HG02885 (cell line): Measurements from ENCODE around the gene DGKZ.

ENCODE experiments used
- ATAC-seq: cut with Tn5 transposase; IDR thresholded peaks from one replicate; pipeline ENCODE4 v1.9.1; 2021; ENCODE audit warnings: mild to moderate bottlenecking; ENCODE audit not compliant: unreplicated experiment, poor library complexity

Gene DGKZ

GRCh38 chr11:46342239-46342638, 5.0 kb upstream of the DGKZ start:
- ATAC-seq, result no peak

- ATAC-seq, result no peak
Observed at GRCh38 chr11:46343520-46343919, 3.7 kb upstream of the DGKZ start.

GRCh38 chr11:46345131-46345597, 2.1 kb upstream of the DGKZ start:
- ATAC-seq, result no peak

DNA sequence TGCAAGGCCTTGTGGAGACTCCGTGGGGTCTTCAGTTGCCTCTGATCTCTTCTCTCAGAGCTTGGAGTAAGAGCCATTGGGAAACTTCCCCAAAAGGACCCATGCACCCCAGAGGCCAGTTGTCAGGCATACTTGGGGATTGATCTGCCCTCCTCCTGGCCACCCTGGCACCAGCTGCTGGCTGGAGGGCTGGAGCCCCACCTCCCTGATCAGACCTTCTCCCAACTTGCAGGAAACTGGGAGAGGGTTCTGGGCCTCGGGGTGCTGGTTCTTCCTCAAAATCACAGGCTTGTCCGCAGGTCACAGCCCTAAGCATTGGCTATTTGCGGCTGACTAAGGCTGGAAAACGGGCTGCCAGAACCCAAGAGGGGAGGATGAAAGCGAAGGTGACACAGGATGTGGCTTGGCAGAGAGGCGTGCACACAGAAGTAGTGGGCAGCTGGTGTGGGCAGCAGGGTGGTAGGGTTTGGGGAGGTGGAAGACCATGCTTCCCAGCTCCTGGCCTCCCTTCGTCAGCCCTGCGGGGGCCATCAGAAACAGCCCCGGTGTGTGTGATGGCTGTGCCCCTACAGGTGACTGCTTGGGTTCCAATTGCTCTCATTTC, 1.3 kb upstream of the DGKZ start:
- ATAC-seq, result no peak

- ATAC-seq, result no peak
Observed at GRCh38 chr11:46347637-46348311, 511 bp downstream of the DGKZ start.

GRCh38 chr11:46348566-46349401, 1.5 kb downstream of the DGKZ start:
- ATAC-seq, result no peak

- ATAC-seq, result no peak
Observed at GRCh38 chr11:46350695-46351094, 3.4 kb downstream of the DGKZ start.

- ATAC-seq, result no peak
Observed at GRCh38 chr11:46351148-46351547, 3.9 kb downstream of the DGKZ start.

- ATAC-seq, result no peak
Observed at GRCh38 chr11:46351606-46352005, 4.3 kb downstream of the DGKZ start.

DNA sequence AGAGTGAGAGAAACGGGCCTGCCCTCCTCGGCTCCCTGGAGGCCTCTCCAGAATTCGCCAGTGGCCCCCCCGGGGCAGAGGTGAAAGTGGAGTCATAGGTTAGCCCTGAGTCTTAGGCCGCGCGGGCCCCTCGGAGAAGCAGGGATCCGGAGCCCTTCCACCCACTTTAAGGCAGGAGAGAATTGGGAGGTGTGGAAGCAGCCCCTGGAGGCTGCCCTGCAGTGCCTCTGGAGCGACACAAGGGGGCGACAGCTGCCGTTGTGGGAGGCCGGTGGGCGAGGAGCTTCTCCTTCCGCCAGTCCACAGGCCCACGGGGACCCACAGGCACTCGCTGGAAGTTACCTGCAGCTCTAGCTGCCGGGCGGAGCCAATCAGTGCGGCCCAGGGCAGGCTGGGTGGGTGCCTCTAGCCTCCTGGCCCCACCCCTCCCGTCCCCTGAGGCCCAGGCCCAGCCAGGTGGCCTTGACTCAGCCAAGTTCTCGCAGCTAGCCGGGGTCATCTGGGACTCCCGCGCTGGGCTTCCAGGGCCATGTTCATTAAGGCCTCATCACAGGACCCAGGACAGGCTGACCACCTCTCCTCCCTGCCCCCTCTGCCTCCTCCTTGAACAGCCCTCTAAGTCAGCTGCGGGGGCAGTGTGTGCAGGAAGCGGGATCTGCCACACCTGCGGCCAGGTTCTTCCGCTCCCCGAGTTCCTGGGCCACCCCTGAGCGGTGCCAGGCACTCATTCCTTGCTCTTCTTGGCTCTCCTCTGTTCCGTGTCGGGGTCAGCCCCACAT, 5.0 kb downstream of the DGKZ start:
- ATAC-seq, result no peak

- ATAC-seq, result no peak
Observed at GRCh38 chr11:46353698-46354097, 6.4 kb downstream of the DGKZ start.

- ATAC-seq, result no peak
Observed at GRCh38 chr11:46356924-46357482, 9.7 kb downstream of the DGKZ start.

DNA sequence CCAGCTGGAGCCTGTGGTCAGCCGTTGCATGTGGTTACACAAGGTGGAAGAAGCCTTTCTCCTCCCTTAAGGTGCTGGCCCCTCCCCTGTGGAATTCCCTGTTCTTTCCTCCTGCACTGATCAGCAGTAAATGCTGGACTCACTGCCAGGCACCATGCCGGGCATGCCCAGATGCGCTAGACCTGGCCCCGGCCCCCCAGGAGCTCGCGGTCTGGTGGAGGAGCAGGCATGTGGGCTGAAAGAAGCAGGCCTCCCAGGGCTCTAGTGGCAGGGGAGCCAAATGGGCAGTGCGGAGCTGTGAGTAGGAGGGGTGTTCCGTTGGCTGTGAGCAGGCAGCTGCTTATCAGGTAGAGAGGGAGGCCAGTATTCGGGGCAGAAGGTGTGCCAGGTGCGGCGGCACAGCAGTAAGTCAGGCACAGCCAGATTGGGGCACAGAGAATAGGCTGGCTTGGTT, 10.2 kb downstream of the DGKZ start:
- ATAC-seq, result no peak

- ATAC-seq, result no peak
Observed at GRCh38 chr11:46359953-46360352, 12.7 kb downstream of the DGKZ start.

GRCh38 chr11:46360878-46361277, 13.6 kb downstream of the DGKZ start:
- ATAC-seq, result peak; percentile 25

- peak; percentile 95 for ATAC-seq
Observed at GRCh38 chr11:46361283-46362155, 14.3 kb downstream of the DGKZ start.

DNA sequence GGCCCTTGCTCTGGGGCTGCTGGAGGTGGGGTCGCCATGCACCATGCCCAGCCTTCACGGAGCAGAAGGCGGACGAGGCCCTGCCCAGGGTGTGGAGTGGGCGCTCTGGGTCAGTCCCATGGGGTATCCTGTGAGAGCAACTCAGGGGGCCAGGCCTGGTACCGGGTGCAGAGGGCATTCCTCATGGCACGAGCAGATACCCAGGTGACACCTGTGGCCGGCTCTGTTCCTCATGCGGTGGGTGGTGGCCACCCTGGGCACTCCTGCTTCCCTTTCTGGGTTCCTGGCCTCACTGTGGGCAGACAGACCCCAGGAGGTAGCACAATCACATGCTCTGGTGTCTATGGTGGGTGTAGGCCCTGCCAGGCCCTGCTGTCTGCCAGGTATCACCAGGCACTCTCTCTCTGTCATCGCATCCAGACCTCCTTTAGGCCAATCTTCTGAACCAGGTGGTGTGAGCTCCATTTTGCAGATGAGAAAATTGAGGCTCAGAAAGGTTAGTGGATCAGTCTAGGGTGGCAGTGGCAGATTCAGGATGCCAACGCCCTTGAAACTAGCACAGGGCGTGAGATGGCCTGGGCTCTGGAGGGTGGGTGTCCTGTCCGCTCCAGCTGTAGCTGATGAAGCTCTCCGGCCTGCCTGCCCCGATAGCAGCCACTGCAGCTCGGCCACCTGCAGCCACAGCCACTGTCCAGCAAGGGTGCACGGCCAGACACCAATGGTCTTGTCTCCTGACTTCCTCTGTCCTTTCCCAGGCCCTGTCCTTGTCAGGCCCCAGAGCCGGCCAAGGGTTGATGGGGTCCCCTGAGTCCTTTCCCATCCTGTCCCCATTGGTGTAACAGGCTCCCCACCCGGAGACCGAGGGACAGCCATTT, 15.1 kb downstream of the DGKZ start:
- ATAC-seq, result no peak

DNA sequence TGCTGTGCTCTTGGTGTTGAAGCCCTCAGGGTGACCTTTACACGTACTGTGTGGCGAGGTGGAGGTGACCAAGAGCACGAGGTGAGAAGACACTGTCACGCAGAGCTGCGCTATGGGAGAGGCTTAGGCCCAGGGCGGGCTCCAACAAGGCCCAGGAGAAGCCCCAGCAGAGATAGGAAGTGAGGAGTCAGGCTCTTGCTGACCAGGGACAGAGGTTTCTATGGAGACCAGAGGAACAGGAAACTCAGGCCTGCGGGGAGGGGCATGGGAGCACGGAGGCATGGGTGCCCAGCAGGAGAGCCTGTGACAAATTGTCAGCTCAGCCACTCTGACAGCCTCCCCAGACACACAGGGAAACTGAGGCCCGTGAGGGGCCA, 15.8 kb downstream of the DGKZ start:
- ATAC-seq, result no peak
